ENCODE results near the gene DHRS3.
"Not testable (repeated sequence)": the region's sequence is repeated elsewhere in the genome, so short reads cannot be mapped to it uniquely, and the experiment has no call there.

Gene DHRS3

DNA sequence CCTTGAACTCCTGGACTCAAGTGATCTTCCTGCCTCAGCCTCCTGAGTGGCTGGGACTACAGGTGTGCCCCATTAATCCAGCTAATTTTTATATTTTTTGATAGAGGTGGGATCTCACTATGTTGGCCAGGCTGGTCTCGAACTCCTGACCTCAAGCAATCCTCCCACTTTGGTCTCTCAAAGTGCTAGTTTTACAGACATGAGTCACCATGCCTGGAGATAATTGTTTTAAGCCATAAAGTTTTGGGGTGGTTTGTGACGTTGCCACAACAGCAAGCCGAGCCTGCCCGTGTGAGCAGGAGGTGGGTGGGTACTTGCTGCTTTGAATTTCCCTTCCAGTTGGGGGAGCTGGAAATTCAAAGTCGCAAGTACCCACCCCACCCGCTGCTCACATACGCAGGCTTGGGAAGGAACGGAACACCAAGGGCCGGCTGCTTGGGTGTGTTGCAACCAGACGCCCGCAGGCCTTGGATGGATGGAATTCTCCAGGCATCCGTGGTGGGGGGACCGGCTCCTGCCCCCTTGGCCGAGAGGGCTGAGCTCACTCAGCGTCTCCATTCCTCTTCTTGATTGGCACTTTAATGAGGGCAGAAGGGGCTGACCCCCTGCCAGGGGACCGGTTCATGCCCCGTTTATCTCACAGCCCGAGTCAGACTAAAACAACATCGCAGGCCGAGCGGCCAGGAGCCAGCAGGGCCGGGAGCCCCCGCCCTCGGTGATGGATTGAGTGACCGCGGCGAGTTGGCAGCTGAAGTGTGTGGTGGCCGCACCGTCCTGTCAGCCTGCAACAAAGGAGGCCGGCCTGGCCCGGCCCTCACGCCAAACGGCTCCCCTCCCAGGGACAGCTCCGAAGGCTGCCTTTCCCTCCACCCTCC lies 78.1 kb downstream of the DHRS3 start:
- DNase-seq (ENCODE audit: low read depth in 2 of 2) = no peak

DNA sequence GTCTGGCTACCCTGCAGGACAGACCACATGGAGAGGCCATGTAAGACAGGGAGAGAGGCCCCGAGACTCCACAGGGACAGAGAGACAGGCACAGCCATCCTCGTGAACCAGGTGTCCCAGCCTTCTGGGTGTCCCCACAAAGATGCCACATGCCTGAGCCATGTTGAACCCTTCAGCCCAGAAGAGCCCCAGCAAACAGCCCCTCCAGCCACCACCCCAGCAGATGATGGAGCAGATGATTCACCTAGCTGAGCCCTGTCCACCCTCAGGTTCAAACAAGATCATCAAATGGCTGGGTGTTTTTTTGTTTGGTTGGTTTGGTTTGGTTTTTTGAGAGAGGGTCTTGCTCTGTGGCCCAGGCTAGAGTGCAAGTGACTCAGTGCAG lies 78.7 kb downstream of the DHRS3 start:
- no peak for DNase-seq (ENCODE audit: low read depth in 2 of 2)

DNA sequence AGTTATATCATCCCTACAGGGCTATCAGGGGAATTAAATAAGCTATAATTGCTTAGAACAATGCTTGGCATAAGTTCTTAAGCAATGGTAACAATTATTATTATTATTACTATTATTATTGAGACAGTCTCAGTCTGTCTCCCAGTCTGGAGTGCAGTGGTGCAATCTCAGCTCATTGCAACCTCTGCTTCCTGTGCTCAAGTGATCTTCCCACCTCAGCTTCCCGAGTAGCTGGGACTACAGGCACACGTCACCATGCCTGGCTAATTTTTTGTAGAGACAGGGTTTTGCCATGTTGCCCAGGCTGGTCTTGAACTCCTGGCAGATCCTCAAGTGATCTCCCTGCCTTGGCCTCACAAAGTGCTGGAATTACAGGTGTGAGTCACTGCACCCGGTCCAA lies 79.5 kb downstream of the DHRS3 start:
- not testable (repeated sequence) for DNase-seq (ENCODE audit: low read depth in 2 of 2)

DNA sequence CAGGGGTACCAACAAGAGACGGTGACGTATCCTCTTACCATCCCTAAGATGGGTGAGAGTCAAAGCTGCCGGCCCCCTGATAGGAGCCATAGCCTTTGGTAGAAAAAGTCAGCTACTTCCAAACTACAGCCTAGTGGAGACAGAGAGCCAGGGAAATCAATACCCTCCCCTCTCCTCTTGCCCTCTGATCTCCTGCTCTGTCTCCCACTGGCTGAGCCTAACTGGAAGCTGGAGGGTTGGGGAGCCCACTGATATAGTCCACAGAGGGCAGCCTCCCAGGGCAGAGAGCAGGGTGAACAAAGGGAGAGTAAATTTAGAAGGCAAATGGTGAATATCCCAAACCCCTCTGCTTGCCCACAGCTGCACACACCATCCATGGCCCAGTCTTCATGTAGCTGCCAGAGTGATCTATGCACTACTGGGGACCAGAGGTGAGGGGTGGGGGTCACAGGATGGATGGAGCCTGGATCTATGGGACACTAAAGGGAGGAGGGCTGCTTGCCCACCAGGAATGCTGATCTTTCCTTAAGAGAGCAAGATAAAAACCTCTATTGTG lies 80.0 kb downstream of the DHRS3 start:
- no peak for DNase-seq (ENCODE audit: low read depth in 2 of 2)

DNA sequence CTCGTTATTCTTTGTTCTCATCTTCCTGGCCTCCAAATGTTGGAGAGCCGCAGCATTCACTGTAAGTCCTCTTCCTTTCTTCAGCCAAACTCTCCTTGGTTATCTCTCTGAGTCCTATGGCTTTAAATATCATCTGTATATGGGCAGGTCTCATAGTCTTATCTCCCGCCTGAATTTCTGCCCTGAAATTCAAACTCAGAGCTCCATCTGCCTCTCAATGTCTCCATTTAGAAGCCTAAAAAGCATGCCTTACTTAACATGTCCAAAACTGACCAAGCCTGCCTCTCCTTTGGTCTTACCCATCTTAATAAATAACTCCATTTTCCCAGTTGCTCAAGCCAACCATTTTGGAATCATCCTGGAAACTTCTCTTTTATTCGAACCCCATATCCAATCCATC lies 80.7 kb downstream of the DHRS3 start:
- DNase-seq (ENCODE audit: low read depth in 2 of 2) = no peak

DNA sequence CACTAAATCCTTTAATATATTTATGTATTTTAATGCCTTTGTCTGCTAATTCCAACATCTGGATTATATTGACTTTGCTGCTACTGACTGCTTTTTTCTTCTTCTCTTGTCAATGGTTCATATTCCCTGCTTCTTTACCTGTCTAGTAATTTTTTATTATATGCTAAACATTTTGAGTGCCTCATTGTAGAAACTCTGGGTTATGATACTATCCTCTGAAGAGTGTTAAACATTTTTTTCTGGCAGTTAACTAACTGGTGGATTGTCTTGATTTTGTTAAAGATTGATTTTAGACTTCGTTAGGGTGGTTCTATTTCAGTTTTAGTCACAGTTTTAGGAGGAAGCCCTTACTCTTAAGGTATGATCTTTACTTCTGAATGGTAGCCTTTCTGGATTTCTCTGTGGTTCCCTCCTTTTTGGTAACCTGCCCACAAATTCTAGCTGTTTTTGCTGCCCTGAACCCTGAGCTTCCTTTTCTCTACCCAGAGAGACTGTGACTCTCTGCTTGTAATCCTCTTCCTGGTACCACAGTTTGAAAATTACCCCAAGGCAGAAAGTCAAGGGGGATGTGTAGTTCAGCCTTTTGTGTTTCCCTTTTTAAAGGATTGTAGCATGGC lies 81.9 kb downstream of the DHRS3 start:
- DNase-seq (ENCODE audit: low read depth in 2 of 2) = no peak

DNA sequence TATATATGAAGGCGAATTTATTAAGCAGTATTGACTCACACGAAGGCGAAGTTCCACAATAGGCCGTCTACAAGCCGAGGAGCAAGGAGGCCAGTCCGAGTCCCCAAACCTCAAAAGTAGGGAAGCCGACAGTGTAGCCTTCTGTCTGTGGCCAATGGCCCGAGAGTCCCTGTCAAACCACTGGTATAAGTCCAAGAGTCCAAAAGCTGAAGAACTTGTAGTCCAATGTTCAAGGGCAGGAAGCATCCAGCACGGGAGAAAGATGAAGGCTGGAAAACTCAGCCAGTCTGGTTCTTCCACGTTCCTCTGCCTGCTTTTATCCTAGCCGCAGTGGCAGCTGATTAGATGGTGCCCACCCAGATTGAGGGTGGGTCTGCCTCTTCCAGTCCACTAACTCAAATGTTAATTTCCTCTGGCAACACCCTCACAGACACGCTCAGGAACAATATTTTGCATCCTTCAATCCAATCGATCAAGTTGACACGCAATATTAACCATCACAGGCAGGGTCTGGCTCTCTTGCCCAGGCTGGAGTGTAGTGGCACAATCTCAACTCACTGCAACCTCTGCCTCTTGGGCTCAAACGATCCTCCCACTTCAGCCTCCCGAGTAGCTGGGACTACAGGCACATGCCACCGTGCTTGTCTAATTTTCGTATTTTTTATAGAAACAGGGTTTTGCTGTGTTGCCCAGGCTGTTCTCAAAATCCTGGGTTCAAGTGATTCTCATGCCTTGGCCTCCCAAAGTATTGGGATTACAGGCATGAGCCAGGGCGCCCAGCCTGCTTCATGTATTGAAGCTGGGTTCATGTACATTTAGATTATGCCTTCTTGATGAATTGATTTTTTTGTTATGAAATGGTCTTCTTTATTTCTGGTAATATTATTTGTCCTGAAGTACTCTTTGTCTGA lies 85.3 kb downstream of the DHRS3 start:
- DNase-seq (ENCODE audit: low read depth in 2 of 2) = no peak

DNA sequence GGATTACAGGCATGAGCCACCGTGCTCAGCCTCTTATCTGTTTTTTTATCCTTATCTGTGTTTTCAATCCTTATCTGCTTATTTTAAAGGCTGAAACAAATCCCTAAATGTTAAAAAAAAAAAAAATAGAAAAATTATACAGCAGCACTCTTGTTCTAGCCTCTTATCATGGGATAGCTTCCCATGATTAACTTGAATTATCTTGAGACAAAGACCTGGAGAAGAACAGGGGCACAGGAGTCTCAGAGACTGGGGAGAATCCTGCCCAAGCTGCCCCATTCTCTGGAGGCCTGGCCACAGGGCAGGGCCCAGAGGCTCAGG lies 86.9 kb downstream of the DHRS3 start:
- DNase-seq (ENCODE audit: low read depth in 2 of 2) = no peak

DNA sequence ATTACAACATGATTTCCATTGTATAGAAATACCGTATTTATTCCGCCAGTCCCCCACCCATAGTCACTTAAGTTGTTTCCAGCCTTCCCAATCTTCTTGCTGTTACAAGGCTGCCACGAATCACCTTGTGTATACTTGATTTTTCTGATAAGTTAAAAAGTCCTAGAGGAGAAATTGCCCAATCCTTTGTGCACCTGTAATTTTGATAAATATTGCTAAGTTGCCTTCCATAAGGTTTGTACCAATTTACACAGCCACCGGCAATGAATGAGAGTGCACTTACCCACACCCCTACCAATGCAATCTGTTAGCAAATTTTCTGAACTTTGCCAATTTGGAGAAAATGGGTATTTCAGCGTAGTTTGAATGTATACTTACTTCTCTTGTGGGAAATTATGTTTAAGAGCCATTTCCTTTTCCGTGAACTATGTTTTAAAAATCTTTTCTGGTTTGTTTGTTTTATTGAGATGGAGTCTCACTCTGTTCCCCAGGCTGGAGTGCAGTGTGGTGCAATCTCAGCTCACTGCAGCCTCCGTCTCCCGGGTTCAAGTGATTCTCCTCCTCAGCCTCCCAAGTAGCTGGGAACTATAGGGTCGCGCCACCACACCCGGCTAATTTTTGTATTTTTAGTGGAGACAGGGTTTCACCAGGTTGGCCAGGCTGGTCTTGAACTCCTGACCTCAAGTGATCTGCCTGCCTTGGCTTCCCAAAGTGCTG lies 87.4 kb downstream of the DHRS3 start:
- no peak for DNase-seq (ENCODE audit: low read depth in 2 of 2)

DNA sequence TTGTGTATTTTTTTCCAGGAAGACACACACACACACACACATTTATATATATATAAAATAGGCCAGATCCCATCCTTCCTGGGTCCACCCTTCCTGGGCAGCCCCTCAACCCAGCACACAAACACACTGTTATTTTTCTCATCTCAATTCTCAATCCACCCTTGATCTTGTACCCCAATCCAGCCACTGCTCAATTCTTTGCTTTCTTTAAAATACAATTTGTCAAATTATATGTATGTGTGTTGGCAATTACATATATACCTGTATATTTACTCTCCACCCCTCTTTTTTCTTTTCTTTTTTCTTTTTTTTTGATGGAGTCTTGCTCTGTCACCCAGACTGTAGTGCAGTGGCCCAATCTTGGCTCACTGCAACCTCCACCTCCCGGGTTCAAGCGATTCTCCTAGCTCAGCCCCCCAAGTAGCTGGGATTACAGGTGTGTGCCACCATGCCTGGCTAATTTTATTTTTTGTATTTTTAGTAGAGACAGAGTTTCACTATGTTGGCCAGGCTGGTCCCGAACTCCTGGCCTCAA lies 88.3 kb downstream of the DHRS3 start:
- DNase-seq (ENCODE audit: low read depth in 2 of 2) = no peak

DNA sequence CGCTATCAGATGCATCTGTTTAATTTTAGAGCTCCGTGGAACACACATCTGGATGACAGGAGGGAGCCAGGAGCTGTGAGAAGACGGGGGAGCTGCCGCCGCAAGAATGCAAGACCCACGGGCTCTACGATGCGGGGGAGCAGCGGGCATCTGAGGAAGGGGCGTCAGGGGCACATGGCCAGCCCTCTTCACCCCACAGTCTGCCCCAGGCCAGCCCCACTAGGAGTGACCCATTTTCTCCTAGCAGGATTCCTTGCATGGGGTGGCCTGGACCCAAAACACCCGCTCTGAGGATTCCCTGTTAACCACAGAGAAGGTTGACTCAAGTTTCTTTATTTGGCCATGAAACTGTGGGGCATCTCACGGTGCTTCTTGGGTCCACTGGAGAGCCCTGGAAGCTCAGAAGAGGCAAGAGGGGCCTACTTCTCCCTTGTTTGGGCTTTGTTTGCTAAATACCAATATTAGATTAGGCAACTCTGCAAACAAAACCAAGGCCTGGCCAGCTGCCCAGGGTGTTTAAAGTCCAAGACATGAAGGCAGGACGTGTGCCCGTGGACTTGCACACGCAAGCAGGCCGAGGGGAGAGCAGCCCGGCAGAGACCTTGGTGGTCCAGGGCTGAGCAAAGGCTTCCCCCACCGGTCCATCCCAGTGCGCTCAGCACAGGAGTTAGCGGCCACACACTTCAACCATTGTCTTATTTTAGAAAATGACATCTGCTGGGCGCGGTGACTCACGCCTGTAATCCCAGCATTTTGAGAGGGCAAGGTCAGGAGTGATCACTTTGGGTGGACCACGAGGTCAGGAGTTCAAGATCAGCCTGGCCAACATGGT lies 89.8 kb downstream of the DHRS3 start:
- DNase-seq (ENCODE audit: low read depth in 2 of 2) = no peak

DNA sequence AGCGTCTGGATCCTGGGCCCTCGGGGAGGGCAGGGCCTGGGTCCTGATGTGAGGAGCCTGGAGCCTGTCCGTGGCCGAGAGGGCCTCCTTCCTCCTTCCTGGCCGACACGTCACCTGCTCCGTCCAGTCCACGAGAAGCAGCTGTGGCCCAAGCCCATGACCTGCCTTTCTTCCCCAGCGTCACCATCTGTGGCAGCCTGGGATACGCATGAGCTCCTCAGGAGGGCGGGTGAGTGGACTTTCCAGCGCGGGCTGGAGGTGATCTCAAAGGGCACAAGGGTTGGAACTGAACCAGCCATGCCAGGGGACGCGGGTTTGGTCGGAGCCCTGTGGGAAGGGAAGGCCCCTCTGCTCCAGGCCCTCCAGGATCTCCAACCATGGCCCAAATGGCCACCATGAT lies 90.4 kb downstream of the DHRS3 start:
- no peak for DNase-seq (ENCODE audit: low read depth in 2 of 2)

DNA sequence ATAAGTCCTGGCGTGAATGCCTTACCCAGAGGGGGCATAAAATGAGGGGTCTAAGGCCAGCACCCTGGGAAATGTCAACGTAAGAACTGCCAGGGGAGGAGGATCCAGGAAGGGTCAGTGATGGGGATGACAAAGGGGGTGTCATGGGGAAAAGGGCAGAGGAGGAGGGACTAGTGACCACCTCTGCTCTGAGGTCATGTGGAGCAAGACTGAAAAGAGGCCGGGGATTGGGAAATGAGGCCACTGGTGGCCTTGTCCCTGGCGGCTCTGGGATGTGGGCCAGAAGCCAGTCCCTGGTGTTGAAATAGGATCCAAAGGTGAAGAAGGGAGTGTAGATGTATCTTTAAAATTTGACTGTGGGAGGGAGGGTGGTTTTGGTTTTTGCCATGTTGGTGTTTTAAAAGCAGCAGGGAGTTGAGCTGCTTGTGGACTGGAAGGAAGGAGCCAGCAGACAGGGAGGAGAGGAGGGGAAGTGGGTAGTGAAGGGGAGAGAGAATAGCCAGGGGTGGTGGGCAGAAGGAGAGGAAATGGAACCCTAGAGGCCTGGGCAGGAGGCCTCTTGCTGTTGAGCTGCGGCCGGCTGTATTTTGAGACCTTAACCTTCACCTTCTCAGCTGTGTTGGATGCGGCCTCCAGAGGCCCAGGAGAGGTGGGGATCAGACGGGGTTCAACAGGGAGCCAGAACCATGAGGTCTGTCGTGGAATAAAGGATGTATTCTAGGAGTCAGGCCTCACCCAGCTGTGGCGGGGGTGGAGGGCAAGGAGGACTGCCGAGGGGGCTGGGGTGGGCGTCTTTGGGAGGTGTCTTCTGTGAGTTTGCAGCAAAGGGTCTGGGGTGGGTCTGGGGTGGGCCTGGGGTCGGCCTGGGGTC lies 92.5 kb downstream of the DHRS3 start:
- no peak for DNase-seq (ENCODE audit: low read depth in 2 of 2)

DNA sequence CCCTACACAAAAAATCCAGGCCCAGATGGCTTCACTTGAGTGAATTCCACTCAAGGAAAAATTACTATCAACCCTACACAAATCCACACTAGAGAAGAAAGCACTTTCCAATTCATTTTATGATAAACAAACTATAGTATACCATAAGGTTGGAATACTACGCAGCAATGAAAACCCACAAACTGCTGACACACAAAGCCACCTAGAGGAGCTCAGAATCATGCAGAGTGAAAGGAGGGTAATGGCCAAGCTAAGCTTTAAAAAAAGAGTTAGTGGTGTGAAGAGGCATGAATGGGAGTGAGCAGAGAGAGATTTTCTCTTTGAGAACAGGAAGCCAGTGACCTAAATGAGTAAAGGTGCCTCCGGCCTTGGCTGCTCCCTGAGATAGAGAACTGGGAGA lies 93.7 kb downstream of the DHRS3 start:
- DNase-seq (ENCODE audit: low read depth in 2 of 2) = no peak

DNA sequence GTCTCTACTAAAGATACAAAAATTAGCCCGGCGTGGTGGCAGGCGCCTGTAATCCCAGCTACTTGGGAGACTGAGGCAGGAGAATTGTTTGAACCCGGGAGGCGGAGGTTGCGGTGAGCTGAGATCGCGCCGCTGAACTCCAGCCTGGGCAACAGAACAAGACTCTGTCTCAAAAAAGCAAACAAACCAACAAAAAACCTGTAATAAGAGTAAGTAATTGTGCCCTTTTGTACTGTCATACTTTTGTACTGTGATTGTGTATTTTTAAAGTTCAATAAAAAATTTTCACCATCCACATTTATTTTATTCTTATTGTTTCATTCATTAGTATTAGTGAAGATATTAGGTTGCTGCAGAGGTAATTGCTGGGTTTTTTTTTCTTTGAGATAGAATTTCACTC lies 95.2 kb downstream of the DHRS3 start:
- DNase-seq (ENCODE audit: low read depth in 2 of 2) = not testable (repeated sequence)

DNA sequence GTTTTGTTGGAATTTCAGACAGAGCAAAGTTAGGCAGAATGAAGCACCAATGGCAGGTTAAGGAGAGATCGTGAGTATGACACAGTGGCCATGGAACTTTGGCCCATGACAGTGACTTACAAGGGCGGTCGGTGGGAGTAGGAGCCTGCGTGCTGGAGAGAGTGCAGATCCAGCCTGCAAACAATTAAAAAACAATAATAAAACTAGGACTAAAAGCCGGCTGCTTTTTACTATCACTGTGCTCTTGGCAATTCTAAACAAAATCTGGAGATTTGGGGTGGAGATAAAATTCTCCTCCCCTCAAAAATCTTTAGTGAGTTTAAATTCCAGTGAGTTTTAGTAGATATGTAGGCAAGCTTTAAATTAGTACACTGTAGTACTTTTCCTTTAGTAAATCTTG lies 96.9 kb downstream of the DHRS3 start:
- DNase-seq (ENCODE audit: low read depth in 2 of 2) = no peak

DNA sequence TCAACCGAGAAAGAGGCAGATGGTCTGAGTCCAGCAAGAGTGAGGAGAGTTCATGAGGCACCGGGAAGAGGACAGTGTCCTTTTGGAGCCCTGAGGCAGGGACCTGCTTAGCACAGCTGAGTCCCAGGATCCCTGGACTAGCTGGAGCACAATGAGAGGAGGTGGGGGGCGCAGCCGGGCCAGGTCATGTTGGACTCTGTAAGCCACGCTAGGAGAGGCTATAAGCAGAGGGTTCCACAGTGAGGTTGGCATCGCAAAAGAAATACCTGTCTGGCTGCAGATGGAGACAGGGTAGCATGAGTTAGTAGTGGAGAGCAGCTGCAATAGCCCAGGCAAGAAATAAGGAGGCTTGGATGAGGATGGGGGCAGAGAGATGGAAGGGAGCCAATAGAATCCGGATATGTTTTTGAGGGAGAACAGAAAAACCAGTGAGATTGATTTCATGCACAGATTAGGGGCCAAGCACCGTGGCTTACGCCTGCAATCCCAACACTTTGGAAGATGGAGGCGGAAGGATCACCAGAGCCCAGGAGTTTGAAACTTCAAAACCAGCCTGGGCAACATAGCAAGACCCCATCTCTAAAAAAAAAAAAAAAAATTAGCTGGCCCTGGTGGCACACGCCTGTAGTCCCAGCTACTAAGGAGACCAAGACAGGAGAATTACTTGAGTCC lies 98.2 kb downstream of the DHRS3 start:
- no peak for DNase-seq (ENCODE audit: low read depth in 2 of 2)

DNA sequence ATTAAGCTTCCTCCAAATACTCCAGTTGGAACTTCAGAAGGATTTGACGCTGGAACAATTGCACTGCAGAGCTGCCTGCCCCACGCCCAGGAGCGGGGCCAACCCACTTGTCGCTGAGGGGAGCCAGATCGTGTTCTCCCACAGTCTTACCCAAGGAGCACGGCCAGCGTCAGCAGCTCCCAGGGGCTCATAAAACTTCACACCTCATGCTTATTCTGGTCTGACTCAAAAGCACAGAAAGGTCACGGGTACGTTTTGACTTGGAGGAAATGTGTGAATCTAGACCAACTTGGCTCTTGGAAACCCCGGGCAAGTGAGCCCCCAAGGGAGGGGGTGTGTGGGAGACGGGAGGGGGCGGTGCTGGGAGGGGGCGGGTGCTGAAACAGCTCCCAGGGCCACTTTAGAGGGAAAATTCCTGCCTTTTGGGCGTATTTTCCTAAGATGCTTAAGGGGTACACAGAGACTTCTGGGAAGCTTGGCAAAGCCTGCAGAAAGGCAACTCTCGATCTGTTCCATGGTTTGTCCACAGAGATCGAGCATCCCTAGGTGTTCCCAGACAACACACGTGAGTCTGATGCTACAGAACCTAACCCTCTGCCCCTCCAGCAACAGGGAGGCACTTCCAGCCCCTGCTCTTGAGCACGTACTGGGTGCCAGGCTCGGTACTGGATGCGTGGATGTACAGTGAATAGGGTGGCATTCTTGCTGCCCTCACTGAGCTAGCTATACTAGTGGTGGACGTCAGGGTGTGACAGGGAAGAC lies 98.9 kb downstream of the DHRS3 start:
- DNase-seq (ENCODE audit: low read depth in 2 of 2) = peak in 1 of 2 donors; percentile 5
